Epithelial cell of esophagus (primary cell): ENCODE measurements around the gene ZNF674.

ENCODE experiments used
- DNase-seq: peaks from one replicate; pipeline ENCODE4 v3.0.0; 2010; ENCODE audit warnings: low read depth
- H3K4me3 ChIP-seq: 2 replicates; pipeline ENCODE4 v1.5.1; 2011; ENCODE audit warnings: mild to moderate bottlenecking, low read length, control low read depth
- CTCF ChIP-seq: IDR thresholded peaks from 2 replicates; pipeline ENCODE4 v1.5.1; 2011; ENCODE audit warnings: low read depth, mild to moderate bottlenecking, low read length, control low read depth, inconsistent platforms; ENCODE audit not compliant: insufficient read depth; ENCODE audit errors: missing control alignments

The ZNF674 gene

GRCh38 chrX:46545111-46546005, at the start of gene ZNF674:
ZNF674 (minus strand) TSS chrX:46545421; CDS start chrX:46542087, 3,334 bp downstream.
- DNase-seq, result peak; percentile 91
- peak within 1 kb of the TSS; percentile 78 for H3K4me3 ChIP-seq
- TF ChIP-seq CTCF, result peak; percentile 38

GRCh38 chrX:46589977-46590723, 44.9 kb upstream of the ZNF674 start:
- no peak overlapping the region for H3K4me3 ChIP-seq
- peak; percentile 70 for DNase-seq
- TF ChIP-seq CTCF, result no peak

GRCh38 chrX:46588263-46588662, 43.0 kb upstream of the ZNF674 start:
- no peak for TF ChIP-seq CTCF
- peak; percentile 48 for DNase-seq
- H3K4me3 ChIP-seq, result no peak overlapping the region

- H3K4me3 ChIP-seq, result no peak overlapping the region
Observed at GRCh38 chrX:46587753-46588171, 42.5 kb upstream of the ZNF674 start.

GRCh38 chrX:46587158-46587557, 41.9 kb upstream of the ZNF674 start:
- no peak overlapping the region for H3K4me3 ChIP-seq
- DNase-seq, result peak; percentile 83
- TF ChIP-seq CTCF, result no peak

More at GRCh38 chrX:46587753-46588171, 42.5 kb upstream of the ZNF674 start:
- TF ChIP-seq CTCF, result no peak
- no peak for DNase-seq

GRCh38 chrX:46584736-46585135, 39.5 kb upstream of the ZNF674 start:
- no peak for DNase-seq
- no peak for TF ChIP-seq CTCF
- no peak overlapping the region for H3K4me3 ChIP-seq
